Skeletal muscle cell (primary cell): Measurements from ENCODE around the gene RNF181.
"Not testable (repeated sequence)": the region's sequence is repeated elsewhere in the genome, so short reads cannot be mapped to it uniquely, and the experiment has no call there.

ENCODE experiments used
- DNase-seq: peaks from one replicate; pipeline ENCODE4 v3.0.0-alpha.2; 2010; ENCODE audit warnings: low read depth
- H3K4me3 ChIP-seq: 2 replicates; pipeline ENCODE4 v1.5.1; 2011; ENCODE audit warnings: low read depth, mild to moderate bottlenecking, control low read depth, low read length, moderate library complexity

RNF181 gene

DNA sequence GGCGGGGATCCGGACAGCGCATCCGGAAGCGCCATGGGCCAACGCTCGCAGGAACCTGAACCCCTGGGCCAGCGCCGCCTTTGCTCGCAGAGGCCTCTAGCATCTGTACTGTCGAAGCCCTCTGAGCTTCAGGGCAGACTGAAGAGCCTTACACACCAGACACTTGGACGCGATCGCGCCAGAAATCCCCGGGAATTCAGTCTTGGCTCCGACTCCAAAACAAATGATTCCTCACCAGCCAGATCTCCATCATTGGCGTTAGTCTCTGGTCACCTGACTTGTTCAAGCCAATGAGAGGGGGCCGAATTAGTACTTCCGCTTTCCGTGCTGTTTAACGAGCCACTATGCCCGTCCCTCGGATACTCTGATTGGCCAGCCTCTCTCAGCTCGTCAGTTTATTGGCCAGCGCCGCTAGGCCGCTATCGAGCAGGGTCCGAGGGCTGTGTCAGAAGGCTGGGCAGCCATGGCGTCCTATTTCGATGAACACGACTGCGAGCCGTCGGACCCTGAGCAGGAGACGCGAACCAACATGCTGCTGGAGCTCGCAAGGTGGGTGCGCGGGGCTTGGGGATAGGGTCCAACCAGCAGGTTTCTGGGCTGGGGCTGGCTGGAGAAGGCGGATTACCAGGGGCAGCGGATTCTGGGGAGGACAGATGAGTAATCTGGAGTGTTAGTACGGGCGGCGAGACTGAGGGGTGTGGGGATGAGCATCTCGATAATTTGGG, at the start of gene RNF181:
RNF181 (plus strand) TSS at position 445 of the 725 bp plus-strand sequence; CDS start at position 464, 19 bp downstream.
- peak; percentile 97 for DNase-seq
- H3K4me3 ChIP-seq, result peak within 1 kb of the TSS; percentile 53

DNA sequence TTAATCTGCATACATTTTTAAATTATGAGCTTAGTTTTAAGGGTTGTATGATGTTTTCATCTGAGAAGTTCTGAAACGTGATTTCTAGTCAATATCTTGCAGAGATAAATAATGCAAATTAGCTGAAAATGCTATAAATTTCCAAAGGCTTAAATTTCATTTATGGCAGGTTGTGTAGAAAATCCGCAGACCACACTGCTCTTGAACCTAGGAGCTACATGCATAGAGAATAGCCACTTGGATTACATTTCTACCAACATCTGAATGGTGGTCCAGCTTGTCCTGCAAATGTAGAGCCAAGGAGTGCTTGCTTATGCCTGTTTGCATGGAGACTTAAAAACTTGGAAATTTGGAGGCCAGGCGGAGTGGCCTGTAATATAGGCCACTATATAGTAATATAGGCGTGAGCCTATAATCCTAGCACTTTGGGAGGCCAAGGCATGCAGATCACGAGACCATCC, 49.7 kb upstream of the RNF181 start:
- no peak for DNase-seq
- no peak overlapping the region for H3K4me3 ChIP-seq

GRCh38 chr2:85547089-85547858, 48.3 kb upstream of the RNF181 start:
- H3K4me3 ChIP-seq, result no peak overlapping the region
- no peak for DNase-seq

- H3K4me3 ChIP-seq, result no peak overlapping the region
- no peak for DNase-seq
Measured at GRCh38 chr2:85547859-85548607, 47.5 kb upstream of the RNF181 start.

- DNase-seq, result no peak
- H3K4me3 ChIP-seq, result no peak overlapping the region
Measured at GRCh38 chr2:85548608-85548900, 47.0 kb upstream of the RNF181 start.

- no peak overlapping the region for H3K4me3 ChIP-seq
- DNase-seq, result no peak
Measured at GRCh38 chr2:85549095-85549494, 46.5 kb upstream of the RNF181 start.

DNA sequence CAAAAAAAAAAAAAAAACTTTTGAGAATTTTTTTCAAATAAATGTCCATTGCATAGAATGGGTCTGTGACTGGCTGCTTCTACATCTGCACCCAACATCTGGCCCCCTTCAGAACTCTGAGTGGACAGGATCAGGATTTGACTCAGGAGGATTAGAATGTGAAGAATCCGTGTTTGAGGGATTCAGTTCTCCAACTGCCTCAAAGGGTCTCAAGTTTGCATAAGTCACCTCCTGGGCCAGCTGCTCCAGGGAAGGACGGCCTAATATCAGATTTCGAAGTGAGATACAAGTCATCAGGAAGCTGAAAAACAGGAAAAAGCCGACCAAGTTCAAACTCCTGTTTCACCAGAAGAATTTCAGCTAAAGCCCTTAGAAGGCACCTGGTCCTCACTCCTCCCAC, 45.7 kb upstream of the RNF181 start:
- H3K4me3 ChIP-seq, result no peak overlapping the region
- DNase-seq, result peak; percentile 80

DNA sequence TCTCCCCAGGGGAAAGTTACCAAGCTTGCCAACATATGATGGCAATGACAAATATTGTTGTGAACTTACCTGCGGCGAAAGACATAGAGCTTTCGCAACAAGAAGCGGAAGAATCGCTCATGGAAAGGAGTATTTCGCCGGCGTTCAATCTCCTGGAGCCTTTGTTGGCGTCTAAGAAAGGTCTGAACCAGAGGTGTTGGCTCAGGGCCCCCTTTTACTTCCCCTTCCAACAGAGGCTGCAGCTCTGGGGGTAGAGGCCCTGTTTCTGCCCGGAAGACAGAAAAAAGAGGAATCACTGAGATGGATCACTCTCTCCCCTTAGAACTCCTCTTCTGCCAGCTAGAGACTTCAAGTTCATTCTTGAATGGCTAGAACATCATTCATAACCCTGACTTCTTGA, 45.1 kb upstream of the RNF181 start:
- DNase-seq, result no peak
- H3K4me3 ChIP-seq, result no peak overlapping the region

DNA sequence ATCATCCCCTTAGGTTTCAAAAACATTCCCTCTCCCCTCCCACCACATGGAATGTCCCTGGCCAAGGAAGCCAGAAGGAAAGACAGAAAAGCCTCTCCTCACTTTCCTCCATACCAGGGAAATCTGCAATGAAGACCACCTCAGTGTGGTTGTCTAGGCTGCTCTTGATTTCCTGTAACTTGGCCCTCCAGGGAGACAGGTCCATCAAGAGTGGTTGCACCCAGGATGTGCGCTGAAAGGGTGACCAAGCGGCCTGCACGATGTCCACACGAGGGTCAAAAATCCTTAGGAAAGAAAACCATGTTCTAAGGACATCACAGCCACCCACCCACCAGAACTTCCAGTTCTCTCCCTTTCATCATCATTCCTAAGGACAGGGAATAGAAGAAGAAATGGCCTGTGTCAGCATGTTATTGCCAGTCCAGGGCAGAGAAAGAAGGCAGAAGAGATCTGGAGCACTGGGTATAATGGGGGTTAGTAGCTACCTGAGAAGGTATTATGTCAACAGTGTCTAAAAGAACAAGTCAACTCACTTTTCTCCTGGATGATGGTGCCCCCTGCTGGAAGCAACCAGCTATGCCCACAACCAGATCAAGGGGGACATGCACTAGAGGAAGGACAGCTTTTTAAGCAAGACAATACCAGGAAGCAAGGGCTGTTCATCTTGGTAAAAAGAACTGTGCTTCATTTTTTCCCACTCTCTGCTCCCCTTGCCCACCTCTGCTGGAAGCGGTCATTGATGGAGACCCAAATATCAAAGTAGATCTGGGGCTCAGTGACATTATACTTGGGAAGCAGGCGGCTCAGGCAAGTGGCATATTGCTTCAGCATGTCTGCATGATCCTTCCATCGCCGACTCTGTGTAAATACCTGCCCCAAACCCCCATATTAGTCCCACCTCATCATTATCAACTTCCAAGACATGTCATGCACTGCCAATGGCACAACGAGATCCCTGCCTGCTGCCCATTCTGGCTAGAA, 43.6 kb upstream of the RNF181 start:
- no peak overlapping the region for H3K4me3 ChIP-seq
- DNase-seq, result no peak

DNA sequence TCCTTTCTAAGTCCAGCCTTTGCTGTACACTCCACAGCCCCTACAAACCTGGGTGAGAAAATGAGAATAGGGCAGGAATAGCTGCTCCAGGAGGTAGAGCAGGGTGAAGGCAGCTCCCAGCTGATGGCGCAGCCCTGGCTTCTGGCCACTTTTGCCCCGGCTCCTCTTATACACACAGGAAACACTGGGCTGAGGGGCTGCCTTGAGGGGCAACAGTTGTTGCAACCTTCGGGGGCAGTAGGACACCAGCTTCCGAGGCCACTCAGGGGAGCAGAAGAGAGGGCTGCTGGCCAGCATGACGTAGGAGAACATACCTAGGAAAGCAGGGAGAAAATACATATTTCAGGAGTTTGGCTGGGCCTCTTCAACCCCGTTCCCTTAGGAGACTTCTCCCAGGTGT, 42.4 kb upstream of the RNF181 start:
- H3K4me3 ChIP-seq, result no peak overlapping the region
- no peak for DNase-seq

DNA sequence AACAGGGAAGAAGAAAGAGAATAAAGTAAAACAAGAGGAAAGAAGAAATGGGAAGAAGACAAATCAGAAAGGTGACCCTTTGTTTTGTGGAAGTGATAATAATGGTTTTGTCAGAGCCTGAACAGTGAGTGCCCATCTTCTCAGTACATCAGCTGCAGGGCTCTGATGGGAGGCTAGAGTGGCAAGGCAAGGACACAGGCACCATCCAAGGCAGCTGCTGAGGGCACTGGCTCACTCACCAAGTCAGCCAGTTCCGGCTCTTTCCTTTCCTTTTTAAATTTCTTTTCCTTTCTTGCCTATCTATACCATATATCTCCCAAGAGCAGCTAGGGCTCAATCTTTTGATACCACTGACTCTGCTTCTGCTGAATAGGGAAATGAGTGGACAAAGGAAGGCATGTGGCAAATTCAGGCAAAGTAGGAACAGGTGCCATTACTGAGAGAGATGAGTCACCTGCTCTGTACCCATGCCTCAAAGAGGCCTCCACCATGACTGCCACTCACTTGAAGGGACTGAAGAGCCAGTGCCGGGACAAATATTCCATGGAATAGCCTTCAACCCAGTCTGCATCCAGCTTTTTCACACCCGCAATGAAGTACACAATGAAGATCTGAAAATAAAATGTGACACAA, 40.4 kb upstream of the RNF181 start:
- no peak for DNase-seq
- no peak overlapping the region for H3K4me3 ChIP-seq

- no peak for DNase-seq
- H3K4me3 ChIP-seq, result no peak overlapping the region
Measured at GRCh38 chr2:85557130-85557529, 38.4 kb upstream of the RNF181 start.

DNA sequence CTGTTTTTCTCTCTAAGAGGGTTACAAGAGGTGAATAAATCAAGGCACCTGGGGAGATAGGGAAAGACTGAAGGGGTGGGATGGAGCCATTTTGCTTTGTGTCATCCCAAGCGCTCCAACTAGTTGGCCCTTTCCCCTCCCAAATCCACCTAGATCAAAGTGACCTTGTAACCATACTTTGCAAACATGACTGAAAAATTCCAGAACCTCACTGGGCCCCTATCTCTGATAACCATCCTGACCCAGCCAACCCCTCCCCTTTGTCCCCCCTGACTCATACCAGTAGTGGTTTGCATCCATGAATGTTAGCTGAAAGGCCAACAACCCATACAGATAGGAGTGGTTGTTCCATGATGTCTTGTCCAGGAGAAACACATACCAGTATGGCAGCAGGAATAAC, 37.4 kb upstream of the RNF181 start:
- no peak for DNase-seq
- H3K4me3 ChIP-seq, result no peak overlapping the region

DNA sequence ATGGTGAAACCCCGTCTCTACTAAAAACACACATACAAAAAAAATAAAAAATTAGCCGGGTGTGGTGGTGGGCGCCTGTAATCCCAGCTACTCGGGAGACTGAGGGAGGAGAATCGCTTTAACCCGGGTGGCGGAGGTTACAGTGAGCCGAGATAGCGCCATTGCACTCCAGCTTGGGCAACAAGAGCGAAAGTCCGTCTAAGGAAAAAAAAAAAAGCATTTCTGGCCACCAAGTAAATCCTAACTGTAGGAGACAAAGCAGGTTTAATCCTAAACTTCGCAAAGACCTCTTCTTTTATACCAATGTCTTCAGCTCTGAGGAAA, 35.2 kb upstream of the RNF181 start:
- not testable (repeated sequence) for DNase-seq
- H3K4me3 ChIP-seq, result peak overlapping the region; percentile 74

GRCh38 chr2:85560812-85561279, 34.7 kb upstream of the RNF181 start:
- no peak for DNase-seq
- peak overlapping the region; percentile 74 for H3K4me3 ChIP-seq

DNA sequence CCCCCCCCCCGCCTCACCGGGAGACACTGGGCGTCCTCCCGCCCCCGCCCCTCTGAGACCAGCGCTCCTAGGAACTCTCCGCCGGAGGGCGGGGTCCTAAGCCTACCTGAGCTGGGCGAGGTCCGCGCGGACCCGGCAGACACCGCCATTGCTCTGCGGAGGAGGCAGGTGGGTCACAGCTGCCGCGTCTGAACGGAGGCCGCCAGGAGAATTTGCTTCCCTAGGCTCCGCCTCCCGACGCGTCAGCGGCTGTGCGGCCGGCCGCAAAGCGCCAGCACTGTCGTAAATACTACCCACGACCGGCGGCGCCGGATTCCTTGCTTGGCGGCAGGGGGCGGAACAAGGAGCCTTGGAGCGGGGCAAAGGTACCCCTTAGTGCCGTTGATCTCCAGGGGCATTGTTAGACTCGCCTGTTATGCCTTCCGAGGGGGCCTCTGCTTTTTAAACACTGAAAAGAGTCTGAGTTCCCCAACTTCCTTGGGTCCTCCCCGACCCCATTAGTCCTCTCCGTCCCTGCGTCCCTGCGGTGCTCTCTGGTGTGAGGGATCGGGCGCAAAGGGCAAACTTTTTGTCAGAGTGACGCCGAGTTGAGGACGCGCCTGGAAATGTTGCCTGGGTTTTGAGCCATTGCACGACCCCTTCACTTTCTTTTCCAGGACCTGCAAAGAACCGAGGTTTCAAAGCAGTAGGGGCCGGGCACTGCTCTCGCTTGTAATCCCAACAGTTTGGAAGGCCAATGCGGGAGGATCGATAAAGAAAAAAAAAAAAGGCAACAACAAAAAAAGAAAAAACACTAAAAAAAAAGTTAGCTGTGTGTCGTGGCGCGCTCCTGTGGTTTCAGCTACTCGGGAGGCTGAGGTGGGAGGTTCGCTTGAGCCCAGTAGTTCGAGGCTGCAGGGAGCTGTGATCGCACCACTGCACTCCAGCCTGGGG, 34.0 kb upstream of the RNF181 start, which contains the start of gene GGCX:
GGCX (minus strand) TSS at position 214 of the 933 bp plus-strand sequence; CDS start at position 149, 65 bp downstream.
- DNase-seq, result peak; percentile 78
- peak within 1 kb of the TSS; percentile 74 for H3K4me3 ChIP-seq

DNA sequence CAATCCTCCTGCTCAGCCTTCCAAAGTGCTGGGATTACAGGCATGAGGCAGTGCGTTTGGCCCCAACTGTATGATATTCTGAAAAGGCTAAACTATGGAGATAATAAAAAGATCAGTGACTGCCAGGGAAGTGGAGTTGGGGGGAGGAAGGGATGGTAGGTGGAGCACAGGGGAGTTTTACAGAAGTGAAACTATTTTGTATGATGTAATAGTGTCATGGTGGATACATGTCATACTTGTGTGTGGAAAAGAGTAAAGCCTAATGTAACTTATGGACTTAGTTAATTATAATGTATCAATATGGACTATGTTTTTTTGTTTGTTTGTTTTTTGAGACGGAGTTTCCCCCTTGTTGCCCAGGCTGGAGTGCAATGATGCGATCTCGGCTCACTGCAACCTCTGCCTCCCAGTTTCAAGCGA, 31.4 kb upstream of the RNF181 start:
- DNase-seq, result no peak
- no peak overlapping the region for H3K4me3 ChIP-seq

GRCh38 chr2:85566265-85566664, 29.3 kb upstream of the RNF181 start:
- DNase-seq, result no peak

More at GRCh38 chr2:85566265-85566664, 29.3 kb upstream of the RNF181 start:
- no peak overlapping the region for H3K4me3 ChIP-seq
